ENCODE measurements around the gene EXOC6B. TPM values are rescaled to one million over a fixed set of nuclear protein-coding genes. Genes with fewer than 3 reads are reported as not detected.

The EXOC6B gene
- total RNA-seq, 1 experiment from 2014 or later = 33.7 TPM

DNA sequence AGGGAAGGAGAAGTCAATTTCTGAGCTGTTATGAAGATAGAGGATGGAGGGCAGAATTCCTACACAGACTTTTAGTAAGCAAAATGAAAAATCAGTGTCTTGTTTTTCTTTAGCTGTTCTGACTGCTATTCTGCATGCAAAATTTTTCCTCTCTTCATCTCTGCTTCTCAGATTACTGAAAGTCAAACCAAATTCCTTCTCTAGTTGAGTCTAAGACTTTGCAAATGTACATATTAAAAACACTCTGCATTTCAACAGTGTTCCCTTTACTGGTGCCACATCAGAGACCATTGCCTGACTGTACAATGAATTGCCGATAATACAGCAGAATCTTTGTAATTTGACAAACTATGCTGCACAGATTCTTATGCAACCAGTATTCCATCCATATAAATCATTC, 198.8 kb downstream of the EXOC6B start (continued):
- TF ChIP-seq ARID4B (CRISPR knock-in tag; IDR thresholded peaks at IDR 0.05; ENCODE audit: borderline replicate concordance) (no peak), TEAD4 (CRISPR knock-in tag; IDR thresholded peaks at IDR 0.05) (no peak), ZNF396 (CRISPR knock-in tag; IDR thresholded peaks at IDR 0.05; ENCODE audit: borderline replicate concordance) (no peak), ZNF512 (CRISPR knock-in tag; IDR thresholded peaks at IDR 0.05; ENCODE audit: borderline replicate concordance) (no peak), ZNF317 (CRISPR knock-in tag; IDR thresholded peaks at IDR 0.05; ENCODE audit: borderline replicate concordance, low read depth) (no peak)
- TF ChIP-seq, protein P1, sequence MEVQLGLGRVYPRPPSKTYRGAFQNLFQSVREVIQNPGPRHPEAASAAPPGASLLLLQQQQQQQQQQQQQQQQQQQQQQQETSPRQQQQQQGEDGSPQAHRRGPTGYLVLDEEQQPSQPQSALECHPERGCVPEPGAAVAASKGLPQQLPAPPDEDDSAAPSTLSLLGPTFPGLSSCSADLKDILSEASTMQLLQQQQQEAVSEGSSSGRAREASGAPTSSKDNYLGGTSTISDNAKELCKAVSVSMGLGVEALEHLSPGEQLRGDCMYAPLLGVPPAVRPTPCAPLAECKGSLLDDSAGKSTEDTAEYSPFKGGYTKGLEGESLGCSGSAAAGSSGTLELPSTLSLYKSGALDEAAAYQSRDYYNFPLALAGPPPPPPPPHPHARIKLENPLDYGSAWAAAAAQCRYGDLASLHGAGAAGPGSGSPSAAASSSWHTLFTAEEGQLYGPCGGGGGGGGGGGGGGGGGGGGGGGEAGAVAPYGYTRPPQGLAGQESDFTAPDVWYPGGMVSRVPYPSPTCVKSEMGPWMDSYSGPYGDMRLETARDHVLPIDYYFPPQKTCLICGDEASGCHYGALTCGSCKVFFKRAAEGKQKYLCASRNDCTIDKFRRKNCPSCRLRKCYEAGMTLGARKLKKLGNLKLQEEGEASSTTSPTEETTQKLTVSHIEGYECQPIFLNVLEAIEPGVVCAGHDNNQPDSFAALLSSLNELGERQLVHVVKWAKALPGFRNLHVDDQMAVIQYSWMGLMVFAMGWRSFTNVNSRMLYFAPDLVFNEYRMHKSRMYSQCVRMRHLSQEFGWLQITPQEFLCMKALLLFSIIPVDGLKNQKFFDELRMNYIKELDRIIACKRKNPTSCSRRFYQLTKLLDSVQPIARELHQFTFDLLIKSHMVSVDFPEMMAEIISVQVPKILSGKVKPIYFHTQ (CRISPR knock-in tag; IDR thresholded peaks at IDR 0.05) = no peak
- TF ChIP-seq, protein P2, sequence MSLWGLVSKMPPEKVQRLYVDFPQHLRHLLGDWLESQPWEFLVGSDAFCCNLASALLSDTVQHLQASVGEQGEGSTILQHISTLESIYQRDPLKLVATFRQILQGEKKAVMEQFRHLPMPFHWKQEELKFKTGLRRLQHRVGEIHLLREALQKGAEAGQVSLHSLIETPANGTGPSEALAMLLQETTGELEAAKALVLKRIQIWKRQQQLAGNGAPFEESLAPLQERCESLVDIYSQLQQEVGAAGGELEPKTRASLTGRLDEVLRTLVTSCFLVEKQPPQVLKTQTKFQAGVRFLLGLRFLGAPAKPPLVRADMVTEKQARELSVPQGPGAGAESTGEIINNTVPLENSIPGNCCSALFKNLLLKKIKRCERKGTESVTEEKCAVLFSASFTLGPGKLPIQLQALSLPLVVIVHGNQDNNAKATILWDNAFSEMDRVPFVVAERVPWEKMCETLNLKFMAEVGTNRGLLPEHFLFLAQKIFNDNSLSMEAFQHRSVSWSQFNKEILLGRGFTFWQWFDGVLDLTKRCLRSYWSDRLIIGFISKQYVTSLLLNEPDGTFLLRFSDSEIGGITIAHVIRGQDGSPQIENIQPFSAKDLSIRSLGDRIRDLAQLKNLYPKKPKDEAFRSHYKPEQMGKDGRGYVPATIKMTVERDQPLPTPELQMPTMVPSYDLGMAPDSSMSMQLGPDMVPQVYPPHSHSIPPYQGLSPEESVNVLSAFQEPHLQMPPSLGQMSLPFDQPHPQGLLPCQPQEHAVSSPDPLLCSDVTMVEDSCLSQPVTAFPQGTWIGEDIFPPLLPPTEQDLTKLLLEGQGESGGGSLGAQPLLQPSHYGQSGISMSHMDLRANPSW (CRISPR knock-in tag; conservative IDR thresholded peaks at IDR 0.05; ENCODE audit: low read depth) = no peak
- TF ChIP-seq, protein P3, sequence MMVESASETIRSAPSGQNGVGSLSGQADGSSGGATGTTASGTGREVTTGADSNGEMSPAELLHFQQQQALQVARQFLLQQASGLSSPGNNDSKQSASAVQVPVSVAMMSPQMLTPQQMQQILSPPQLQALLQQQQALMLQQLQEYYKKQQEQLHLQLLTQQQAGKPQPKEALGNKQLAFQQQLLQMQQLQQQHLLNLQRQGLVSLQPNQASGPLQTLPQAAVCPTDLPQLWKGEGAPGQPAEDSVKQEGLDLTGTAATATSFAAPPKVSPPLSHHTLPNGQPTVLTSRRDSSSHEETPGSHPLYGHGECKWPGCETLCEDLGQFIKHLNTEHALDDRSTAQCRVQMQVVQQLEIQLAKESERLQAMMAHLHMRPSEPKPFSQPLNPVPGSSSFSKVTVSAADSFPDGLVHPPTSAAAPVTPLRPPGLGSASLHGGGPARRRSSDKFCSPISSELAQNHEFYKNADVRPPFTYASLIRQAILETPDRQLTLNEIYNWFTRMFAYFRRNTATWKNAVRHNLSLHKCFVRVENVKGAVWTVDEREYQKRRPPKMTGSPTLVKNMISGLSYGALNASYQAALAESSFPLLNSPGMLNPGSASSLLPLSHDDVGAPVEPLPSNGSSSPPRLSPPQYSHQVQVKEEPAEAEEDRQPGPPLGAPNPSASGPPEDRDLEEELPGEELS (CRISPR knock-in tag; IDR thresholded peaks at IDR 0.05) = no peak
- TF ChIP-seq, protein P4, sequence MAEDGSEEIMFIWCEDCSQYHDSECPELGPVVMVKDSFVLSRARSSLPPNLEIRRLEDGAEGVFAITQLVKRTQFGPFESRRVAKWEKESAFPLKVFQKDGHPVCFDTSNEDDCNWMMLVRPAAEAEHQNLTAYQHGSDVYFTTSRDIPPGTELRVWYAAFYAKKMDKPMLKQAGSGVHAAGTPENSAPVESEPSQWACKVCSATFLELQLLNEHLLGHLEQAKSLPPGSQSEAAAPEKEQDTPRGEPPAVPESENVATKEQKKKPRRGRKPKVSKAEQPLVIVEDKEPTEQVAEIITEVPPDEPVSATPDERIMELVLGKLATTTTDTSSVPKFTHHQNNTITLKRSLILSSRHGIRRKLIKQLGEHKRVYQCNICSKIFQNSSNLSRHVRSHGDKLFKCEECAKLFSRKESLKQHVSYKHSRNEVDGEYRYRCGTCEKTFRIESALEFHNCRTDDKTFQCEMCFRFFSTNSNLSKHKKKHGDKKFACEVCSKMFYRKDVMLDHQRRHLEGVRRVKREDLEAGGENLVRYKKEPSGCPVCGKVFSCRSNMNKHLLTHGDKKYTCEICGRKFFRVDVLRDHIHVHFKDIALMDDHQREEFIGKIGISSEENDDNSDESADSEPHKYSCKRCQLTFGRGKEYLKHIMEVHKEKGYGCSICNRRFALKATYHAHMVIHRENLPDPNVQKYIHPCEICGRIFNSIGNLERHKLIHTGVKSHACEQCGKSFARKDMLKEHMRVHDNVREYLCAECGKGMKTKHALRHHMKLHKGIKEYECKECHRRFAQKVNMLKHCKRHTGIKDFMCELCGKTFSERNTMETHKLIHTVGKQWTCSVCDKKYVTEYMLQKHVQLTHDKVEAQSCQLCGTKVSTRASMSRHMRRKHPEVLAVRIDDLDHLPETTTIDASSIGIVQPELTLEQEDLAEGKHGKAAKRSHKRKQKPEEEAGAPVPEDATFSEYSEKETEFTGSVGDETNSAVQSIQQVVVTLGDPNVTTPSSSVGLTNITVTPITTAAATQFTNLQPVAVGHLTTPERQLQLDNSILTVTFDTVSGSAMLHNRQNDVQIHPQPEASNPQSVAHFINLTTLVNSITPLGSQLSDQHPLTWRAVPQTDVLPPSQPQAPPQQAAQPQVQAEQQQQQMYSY (CRISPR knock-in tag; IDR thresholded peaks at IDR 0.05) = no peak
- TF ChIP-seq, protein P5, sequence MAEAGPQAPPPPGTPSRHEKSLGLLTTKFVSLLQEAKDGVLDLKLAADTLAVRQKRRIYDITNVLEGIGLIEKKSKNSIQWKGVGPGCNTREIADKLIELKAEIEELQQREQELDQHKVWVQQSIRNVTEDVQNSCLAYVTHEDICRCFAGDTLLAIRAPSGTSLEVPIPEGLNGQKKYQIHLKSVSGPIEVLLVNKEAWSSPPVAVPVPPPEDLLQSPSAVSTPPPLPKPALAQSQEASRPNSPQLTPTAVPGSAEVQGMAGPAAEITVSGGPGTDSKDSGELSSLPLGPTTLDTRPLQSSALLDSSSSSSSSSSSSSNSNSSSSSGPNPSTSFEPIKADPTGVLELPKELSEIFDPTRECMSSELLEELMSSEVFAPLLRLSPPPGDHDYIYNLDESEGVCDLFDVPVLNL (CRISPR knock-in tag; IDR thresholded peaks at IDR 0.05; ENCODE audit: borderline replicate concordance, low read depth) = no peak
